ENCODE measurements around the gene TRAF3IP1. TPM values are rescaled to one million over a fixed set of nuclear protein-coding genes. Genes with fewer than 3 reads are reported as not detected.

Gene TRAF3IP1
- total and polyA plus RNA-seq, 2 donors (not counting 1 experiment from before 2014, with no cell fraction given) = 3.9 to 9.2 TPM

GRCh38 chr2:238408615-238409340 lies 88.5 kb downstream of the TRAF3IP1 start:
- Histone ChIP-seq H3K9ac (ENCODE audit: insufficient read depth, low read length) (no peak overlapping the region), H3K4me1 (ENCODE audit: control insufficient read depth, extremely low read depth, insufficient read depth, low read length) (no peaks in the 10 kb centered on the region), H3K9me3 (ENCODE audit: control insufficient read depth, insufficient read depth, low read depth, low read length) (no peaks in the 10 kb centered on the region), H4K20me1 (ENCODE audit: control insufficient read depth, extremely low read depth, insufficient read depth, low read length) (no peaks in the 10 kb centered on the region), H2AFZ (ENCODE audit: low read length) (no peak overlapping the region), H3K4me2 (ENCODE audit: extremely low read depth, insufficient read depth, low read length) (no peak overlapping the region), H3K27me3 (ENCODE audit: control insufficient read depth, insufficient read depth, low read length) (no peaks in the 10 kb centered on the region), H3K79me2 (ENCODE audit: control insufficient read depth, insufficient read depth, low read length) (no peaks in the 10 kb centered on the region), H3K36me3 (ENCODE audit: control insufficient read depth, insufficient read depth, low read length) (no peaks in the 10 kb centered on the region), H3K4me3 (replicated peaks in 1 of 4; ENCODE audit: control extremely low read depth in 1 of 4, insufficient read depth in 1 of 4, low read depth in 3 of 4, low read length in 4 of 4) (no peak overlapping the region), H3K27ac (ENCODE audit: insufficient read depth, low read length) (no peak overlapping the region)
- no peak for TF ChIP-seq CTCF (conservative IDR thresholded peaks at IDR 0.05 in 1 of 2, IDR thresholded peaks at IDR 0.05 in 1 of 2; ENCODE audit: low read depth in 1 of 2, low read length in 2 of 2)
- TF ChIP-seq EZH2 (IDR thresholded peaks at IDR 0.05; ENCODE audit: low read length, missing control alignments) = no peak
- no peak for DNase-seq (ENCODE audit: low read depth in 2 of 2)

GRCh38 chr2:238409341-238410199 lies 89.3 kb downstream of the TRAF3IP1 start:
- Histone ChIP-seq H3K4me1 (ENCODE audit: control insufficient read depth, extremely low read depth, insufficient read depth, low read length) (no peaks in the 10 kb centered on the region), H2AFZ (ENCODE audit: low read length) (no peak overlapping the region), H3K27me3 (ENCODE audit: control insufficient read depth, insufficient read depth, low read length) (no peaks in the 10 kb centered on the region), H4K20me1 (ENCODE audit: control insufficient read depth, extremely low read depth, insufficient read depth, low read length) (no peaks in the 10 kb centered on the region), H3K79me2 (ENCODE audit: control insufficient read depth, insufficient read depth, low read length) (no peaks in the 10 kb centered on the region), H3K27ac (ENCODE audit: insufficient read depth, low read length) (no peak overlapping the region), H3K9ac (ENCODE audit: insufficient read depth, low read length) (no peak overlapping the region), H3K4me2 (ENCODE audit: extremely low read depth, insufficient read depth, low read length) (no peak overlapping the region), H3K36me3 (ENCODE audit: control insufficient read depth, insufficient read depth, low read length) (no peaks in the 10 kb centered on the region), H3K9me3 (ENCODE audit: control insufficient read depth, insufficient read depth, low read depth, low read length) (no peaks in the 10 kb centered on the region), H3K4me3 (replicated peaks in 1 of 4; ENCODE audit: control extremely low read depth in 1 of 4, insufficient read depth in 1 of 4, low read depth in 3 of 4, low read length in 4 of 4) (no peak overlapping the region)
- no peak for TF ChIP-seq CTCF (conservative IDR thresholded peaks at IDR 0.05 in 1 of 2, IDR thresholded peaks at IDR 0.05 in 1 of 2; ENCODE audit: low read depth in 1 of 2, low read length in 2 of 2)
- no peak for TF ChIP-seq EZH2 (IDR thresholded peaks at IDR 0.05; ENCODE audit: low read length, missing control alignments)
- DNase-seq (ENCODE audit: low read depth in 2 of 2) = no peak

- Histone ChIP-seq H3K4me3 (replicated peaks in 1 of 4; ENCODE audit: control extremely low read depth in 1 of 4, insufficient read depth in 1 of 4, low read depth in 3 of 4, low read length in 4 of 4) (no peak overlapping the region), H4K20me1 (ENCODE audit: control insufficient read depth, extremely low read depth, insufficient read depth, low read length) (no peaks in the 10 kb centered on the region)
Measured at GRCh38 chr2:238412067-238412767, 91.9 kb downstream of the TRAF3IP1 start.

More at GRCh38 chr2:238412067-238412767, 91.9 kb downstream of the TRAF3IP1 start:
- no peaks in the 10 kb centered on the region for H3K9me3 ChIP-seq (ENCODE audit: control insufficient read depth, insufficient read depth, low read depth, low read length)
- H2AFZ ChIP-seq (ENCODE audit: low read length) = no peak overlapping the region
- TF ChIP-seq EZH2 (IDR thresholded peaks at IDR 0.05; ENCODE audit: low read length, missing control alignments) (no peak), CTCF (conservative IDR thresholded peaks at IDR 0.05 in 1 of 2, IDR thresholded peaks at IDR 0.05 in 1 of 2; ENCODE audit: low read depth in 1 of 2, low read length in 2 of 2) (no peak)
- H3K27ac ChIP-seq (ENCODE audit: insufficient read depth, low read length) = no peak overlapping the region
- DNase-seq (ENCODE audit: low read depth in 2 of 2) = no peak
- H3K4me2 ChIP-seq (ENCODE audit: extremely low read depth, insufficient read depth, low read length) = no peak overlapping the region
- H3K36me3 ChIP-seq (ENCODE audit: control insufficient read depth, insufficient read depth, low read length) = no peaks in the 10 kb centered on the region
- no peaks in the 10 kb centered on the region for H3K27me3 ChIP-seq (ENCODE audit: control insufficient read depth, insufficient read depth, low read length)
- H3K9ac ChIP-seq (ENCODE audit: insufficient read depth, low read length) = no peak overlapping the region
- no peaks in the 10 kb centered on the region for H3K79me2 ChIP-seq (ENCODE audit: control insufficient read depth, insufficient read depth, low read length)
- H3K4me1 ChIP-seq (ENCODE audit: control insufficient read depth, extremely low read depth, insufficient read depth, low read length) = no peaks in the 10 kb centered on the region
